Endothelial cell of umbilical vein (primary cell): Measurements from ENCODE around the gene JDP2. TPM values are rescaled to one million over a fixed set of nuclear protein-coding genes. Genes with fewer than 3 reads are reported as not detected.

Source experiments
- BruUV-seq: library from RNA; stranded (reverse); fragments of 400-500 nt; replicated peaks from 2 replicates; lab custom pipeline; 2021; lab: Mats Ljungman, UMichigan
- CTCF ChIA-PET: fragments of 300-600, 350-600 bp; sonication (Branson Sonifier 250); formaldehyde crosslinking; loops from one replicate; lab custom pipeline; 2021; ENCODE audit warnings: antibody characterized with exemption, inconsistent platforms; lab: Charles Lee
- POLR2A ChIA-PET: fragments of 300-600, 350-600 bp; sonication (Branson Sonifier 250); formaldehyde crosslinking; loops from one replicate; lab custom pipeline; 2021; ENCODE audit warnings: antibody characterized with exemption, inconsistent platforms; lab: Charles Lee
- DNase-seq: peaks from one replicate; pipeline ENCODE4 v3.0.0-alpha.2; 2011; ENCODE audit warnings: low read depth, low spot score
- FAIRE-seq: peaks from 2 replicates; lab custom pipeline; 2011; peaks lifted over from hg19 to GRCh38; lab: Jason Lieb, UNC
- H2AFZ ChIP-seq: 2 replicates; pipeline ENCODE4 v1.6.0; 2012; ENCODE audit warnings: low read depth, low read length, control low read depth, inconsistent platforms
- H3K27ac ChIP-seq: 2 replicates; pipeline ENCODE4 v1.5.1; 2011; ENCODE audit warnings: low read depth, mild to moderate bottlenecking, control low read depth, low read length, moderate library complexity; ENCODE audit not compliant: insufficient read depth
- H3K27me3 ChIP-seq, 2 experiments: 2 replicates each; pipeline versions ENCODE4 v1.6.0 to v1.6.1; 2011; ENCODE audit warnings: low read length in 2 of 2, mixed read lengths in 1 of 2; ENCODE audit not compliant: control insufficient read depth in 2 of 2, insufficient read depth in 2 of 2
- H3K36me3 ChIP-seq, 2 experiments: 2 replicates in 1 of 2; 3 replicates in 1 of 2; pipeline ENCODE4 v1.5.1; 2011; ENCODE audit warnings: low read length in 2 of 2, mild to moderate bottlenecking in 1 of 2, moderate library complexity in 1 of 2; ENCODE audit not compliant: control insufficient read depth in 2 of 2, insufficient read depth in 2 of 2; ENCODE audit errors: extremely low read depth in 1 of 2
- H3K4me1 ChIP-seq: 3 replicates; pipeline ENCODE4 v1.5.1; 2011; ENCODE audit warnings: mild to moderate bottlenecking, low read length; ENCODE audit not compliant: control insufficient read depth, insufficient read depth; ENCODE audit errors: extremely low read depth
- H3K4me2 ChIP-seq: 2 replicates; pipeline ENCODE4 v1.6.1; 2011; ENCODE audit warnings: low read length, control low read depth, mixed read lengths; ENCODE audit not compliant: insufficient read depth
- H3K4me3 ChIP-seq, 3 experiments: fragments of 200-600 bp in 1 of 3; sonication (generic), shearing (Covaris generic) in 1 of 3; replicated peaks in 1 of 3; 2 replicates each; pipeline ENCODE4 v1.5.1; 2011 to 2016; ENCODE audit warnings: control low read depth in 3 of 3, low read length in 3 of 3, mild to moderate bottlenecking in 2 of 3, inconsistent platforms in 1 of 3, low read depth in 1 of 3, moderate library complexity in 1 of 3; ENCODE audit not compliant: insufficient read depth in 1 of 3
- H3K79me2 ChIP-seq: 2 replicates; pipeline ENCODE4 v1.6.0; 2012; ENCODE audit warnings: low read length, inconsistent platforms; ENCODE audit not compliant: control insufficient read depth, insufficient read depth
- H3K9ac ChIP-seq: replicated peaks from 2 replicates; pipeline ENCODE3; 2011; ENCODE audit warnings: low read length, control low read depth; ENCODE audit not compliant: insufficient read depth; ENCODE audit errors: extremely low read depth
- H3K9me1 ChIP-seq: replicated peaks from 3 replicates; pipeline ENCODE4 v1.6.0; 2011; ENCODE audit warnings: mild to moderate bottlenecking, low read length; ENCODE audit not compliant: control insufficient read depth, insufficient read depth; ENCODE audit errors: extremely low read depth
- H3K9me3 ChIP-seq: replicated peaks from 2 replicates; pipeline ENCODE4 v1.5.1; 2012; ENCODE audit warnings: low read length, inconsistent platforms; ENCODE audit not compliant: control insufficient read depth, insufficient read depth
- H4K20me1 ChIP-seq: replicated peaks from 2 replicates; pipeline ENCODE3; 2011; ENCODE audit warnings: mild to moderate bottlenecking, low read length; ENCODE audit not compliant: control insufficient read depth, insufficient read depth; ENCODE audit errors: extremely low read depth
- FOS ChIP-seq: IDR thresholded peaks from 2 replicates; pipeline ENCODE4 v1.6.1; 2011; ENCODE audit warnings: mild to moderate bottlenecking, low read length, moderate library complexity, borderline replicate concordance; ENCODE audit not compliant: insufficient read depth
- GATA2 ChIP-seq: IDR thresholded peaks from 2 replicates; pipeline ENCODE4 v1.7.0; 2011; ENCODE audit warnings: low read depth, mild to moderate bottlenecking, moderate library complexity, mixed read lengths, low read length; ENCODE audit not compliant: insufficient read length, insufficient read depth
- JUN ChIP-seq: IDR thresholded peaks from 2 replicates; pipeline ENCODE4 v1.6.1; 2011; ENCODE audit warnings: borderline replicate concordance, low read depth; ENCODE audit not compliant: insufficient read length, insufficient read depth
- MAX ChIP-seq: IDR thresholded peaks from 2 replicates; pipeline ENCODE4 v1.6.1; 2011; ENCODE audit not compliant: insufficient read depth, insufficient read length
- MYC ChIP-seq: IDR thresholded peaks from one replicate; pipeline ENCODE4 v1.6.1; 2011; ENCODE audit warnings: mild to moderate bottlenecking, low read depth, low read length
- POLR2A ChIP-seq: IDR thresholded peaks from 2 replicates; pipeline ENCODE4 v1.6.1; 2012; ENCODE audit warnings: low read depth, mild to moderate bottlenecking, control low read depth, low read length
- POLR2AphosphoS5 ChIP-seq: IDR thresholded peaks from 2 replicates; pipeline ENCODE4 v1.6.1; 2012; ENCODE audit warnings: low read depth, mild to moderate bottlenecking, control low read depth, low read length, moderate library complexity; ENCODE audit not compliant: insufficient read depth
- dilution Hi-C: fragments of 300-500 bp; cut with MboI; formaldehyde crosslinking; loops from one replicate; pipeline ENCODE4 v1.15.0; 2019; ENCODE audit warnings: low sequenced_read_pairs; ENCODE audit not compliant: extremely low pct_ligation_motif_present
- intact Hi-C: fragments of 100-400 bp; cut with micrococcal nuclease; formaldehyde crosslinking; loops from one replicate; pipeline ENCODE4 v1.10.0; 2022
- polyA plus RNA-seq, 4 experiments: library from polyadenylated mRNA; depleted of rRNA in 3 of 4; stranded (reverse) in 3 of 4; unstranded in 1 of 4; fragments of >200 nt; gene quantifications; 2 replicates each; pipeline versions ENCODE4 v1.2.1 to v1.2.3, GENCODE V29; 2011 to 2012; ENCODE audit warnings: missing spikeins in 1 of 4
- total RNA-seq: library from RNA; stranded (reverse); gene quantifications from 2 replicates; pipeline ENCODE4 v1.2.3, GENCODE V29; 2021

The JDP2 gene
- total and polyA plus RNA-seq, 2 donors (not counting 3 experiments of a cell fraction or from before 2014, with no cell fraction given), result 3.2 to 10.6 TPM

DNA sequence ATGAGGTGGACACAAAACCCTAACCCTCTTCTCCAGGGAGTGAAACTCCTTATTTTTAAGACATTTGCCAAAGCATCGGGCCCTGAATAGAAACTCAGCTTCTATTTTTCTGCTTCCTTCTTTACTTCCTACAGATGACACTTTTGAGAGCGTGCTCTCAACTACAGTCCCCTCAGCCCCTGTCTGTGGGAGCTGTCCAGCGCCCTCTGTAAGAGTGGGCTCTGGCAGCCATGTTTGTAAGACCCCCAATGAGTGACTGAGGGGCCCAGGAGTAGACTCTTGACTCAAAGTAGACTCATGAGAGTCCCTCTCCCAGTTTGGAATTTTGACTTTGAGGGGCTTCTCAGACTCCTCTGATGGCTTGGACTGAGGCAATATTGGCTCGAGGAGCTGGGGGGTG lies 68.9 kb downstream of the JDP2 start:
- dilution Hi-C loops, result no loop called here
- Histone ChIP-seq H3K4me1 (no peaks in the 10 kb centered on the region), H3K9me1 (no peaks in the 10 kb centered on the region), H3K27ac (no peak overlapping the region), H3K4me3 (no peak overlapping the region), H4K20me1 (no peaks in the 10 kb centered on the region), H3K36me3 (no peaks in the 10 kb centered on the region), H3K4me2 (no peak overlapping the region), H2AFZ (no peak overlapping the region), H3K79me2 (no peaks in the 10 kb centered on the region), H3K9me3 (no peaks in the 10 kb centered on the region), H3K9ac (no peak overlapping the region), H3K27me3 (no peaks in the 10 kb centered on the region)
- no peak for DNase-seq
- FAIRE-seq, result no peak
- ChIA-PET POLR2A (no interaction called here), CTCF (interaction anchor here (0.8 to 2.0 kb wide), 3 partner anchors 8 to 12 kb away, joined by 4 to 7 read pairs (median 4); no protein-coding TSS in a partner anchor)
- intact Hi-C loops, result no loop called here
- no TSS peak for BruUV-seq
- no peak for TF ChIP-seq GATA2
- TF ChIP-seq JUN, result no peak
- TF ChIP-seq POLR2AphosphoS5, result no peak
- TF ChIP-seq FOS, result no peak
- TF ChIP-seq POLR2A, result no peak
- no peak for TF ChIP-seq MYC
- no peak for TF ChIP-seq MAX

DNA sequence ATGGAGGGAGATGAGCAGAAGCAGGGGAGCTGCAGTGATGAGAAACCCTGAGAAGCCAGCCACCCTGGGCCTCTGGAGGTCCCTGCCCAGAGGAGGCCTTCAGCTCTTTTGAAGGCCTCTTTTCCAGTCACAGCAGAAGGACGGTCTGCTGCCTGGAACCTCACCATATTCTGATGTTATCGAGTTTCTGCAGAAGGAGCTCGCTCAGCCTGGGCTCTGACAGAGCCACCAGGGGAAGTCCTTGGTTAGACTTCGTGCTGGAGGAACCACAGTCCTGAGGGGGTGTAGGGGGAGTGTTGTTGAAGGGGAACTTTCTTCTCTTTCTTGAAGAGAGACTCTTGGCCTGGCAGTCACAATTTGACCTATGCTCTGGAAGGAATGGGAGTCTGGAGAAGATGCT lies 69.4 kb downstream of the JDP2 start:
- no peak overlapping the region for H3K4me3 ChIP-seq
- ChIA-PET CTCF (interaction anchor here (0.8 to 2.0 kb wide), 3 partner anchors 9 to 13 kb away, joined by 4 to 7 read pairs (median 4); no protein-coding TSS in a partner anchor), POLR2A (no interaction called here)
- H3K27ac ChIP-seq, result no peak overlapping the region
- H3K9me1 ChIP-seq, result no peaks in the 10 kb centered on the region
- TF ChIP-seq MYC (no peak), POLR2AphosphoS5 (no peak), JUN (no peak), FOS (no peak)
- H3K4me1 ChIP-seq, result no peaks in the 10 kb centered on the region
- H2AFZ ChIP-seq, result no peak overlapping the region
- dilution Hi-C loops, result no loop called here
- no peak overlapping the region for H3K4me2 ChIP-seq
- BruUV-seq, result no TSS peak
- H3K79me2 ChIP-seq, result no peaks in the 10 kb centered on the region
- intact Hi-C loops, result no loop called here
- no peak for FAIRE-seq
- H3K9ac ChIP-seq, result no peak overlapping the region
- no peak for DNase-seq
- no peaks in the 10 kb centered on the region for H3K27me3 ChIP-seq
- no peaks in the 10 kb centered on the region for H4K20me1 ChIP-seq
- no peaks in the 10 kb centered on the region for H3K9me3 ChIP-seq
- H3K36me3 ChIP-seq, result no peaks in the 10 kb centered on the region
